Dedifferentiated amniotic fluid mesenchymal stem cell (primary cell): Measurements from ENCODE around the gene NEDD9.

ENCODE experiments used
- DNase-seq: peaks from one replicate; pipeline ENCODE4 v3.0.0-alpha.2; 2016; ENCODE audit errors: extremely low spot score

Gene NEDD9

DNA sequence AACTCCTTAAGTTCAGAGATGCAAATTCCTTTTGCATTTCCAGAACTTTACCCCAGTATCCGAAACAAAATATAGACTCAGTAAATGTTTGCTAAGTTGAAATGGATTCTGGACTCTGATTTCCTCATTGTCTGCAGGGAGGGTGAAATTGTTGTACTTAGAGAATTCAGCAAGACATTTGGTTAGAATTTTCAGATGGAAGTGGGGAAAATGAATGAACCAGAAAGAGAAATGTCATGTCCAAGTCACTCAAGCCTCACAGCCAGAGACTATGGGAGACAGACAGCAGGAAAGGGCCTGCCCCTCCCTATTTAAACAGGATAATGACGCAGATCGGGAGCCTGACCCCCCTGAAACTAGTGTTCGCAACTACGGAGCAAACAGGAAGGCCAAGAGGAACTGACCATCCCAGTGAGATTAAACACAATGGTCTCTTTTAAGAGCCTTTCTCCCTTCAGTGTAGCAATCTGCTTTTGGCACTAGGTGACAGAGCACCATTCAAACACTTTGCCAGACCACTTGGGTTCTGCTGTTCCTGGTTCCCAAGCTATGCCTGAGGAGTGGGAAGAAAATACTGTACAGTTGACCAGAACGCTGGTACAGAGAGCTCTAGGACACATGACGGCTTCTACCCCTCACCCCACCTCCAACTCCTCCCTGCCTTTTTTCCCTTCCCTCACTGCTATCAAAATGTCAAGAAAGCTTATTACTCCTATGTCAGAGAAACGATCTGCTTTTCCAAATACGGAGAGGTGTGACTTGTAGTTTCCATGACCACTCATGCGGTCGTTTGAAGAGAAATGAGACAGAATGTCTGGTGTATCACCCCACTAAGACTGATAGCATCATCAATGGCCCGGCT lies 13.7 kb downstream of the NEDD9 start:
- no peak for DNase-seq

DNA sequence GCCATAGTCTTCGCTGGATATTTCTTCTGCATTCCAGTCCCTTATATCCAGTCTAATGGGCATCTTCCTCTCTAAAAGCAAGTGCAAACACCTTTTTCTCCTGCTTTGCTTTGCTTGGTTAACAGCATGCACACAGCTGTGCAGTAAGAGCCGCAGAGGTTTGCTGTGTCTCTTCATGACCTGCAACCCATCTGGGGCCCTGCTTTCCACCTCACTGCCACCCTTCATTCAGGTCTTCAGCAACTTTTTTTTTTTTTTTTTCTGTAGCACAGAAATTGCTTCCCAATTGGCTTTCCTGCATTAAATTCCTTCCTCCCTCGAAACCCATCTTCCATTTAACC lies 14.4 kb downstream of the NEDD9 start:
- DNase-seq, result no peak

DNA sequence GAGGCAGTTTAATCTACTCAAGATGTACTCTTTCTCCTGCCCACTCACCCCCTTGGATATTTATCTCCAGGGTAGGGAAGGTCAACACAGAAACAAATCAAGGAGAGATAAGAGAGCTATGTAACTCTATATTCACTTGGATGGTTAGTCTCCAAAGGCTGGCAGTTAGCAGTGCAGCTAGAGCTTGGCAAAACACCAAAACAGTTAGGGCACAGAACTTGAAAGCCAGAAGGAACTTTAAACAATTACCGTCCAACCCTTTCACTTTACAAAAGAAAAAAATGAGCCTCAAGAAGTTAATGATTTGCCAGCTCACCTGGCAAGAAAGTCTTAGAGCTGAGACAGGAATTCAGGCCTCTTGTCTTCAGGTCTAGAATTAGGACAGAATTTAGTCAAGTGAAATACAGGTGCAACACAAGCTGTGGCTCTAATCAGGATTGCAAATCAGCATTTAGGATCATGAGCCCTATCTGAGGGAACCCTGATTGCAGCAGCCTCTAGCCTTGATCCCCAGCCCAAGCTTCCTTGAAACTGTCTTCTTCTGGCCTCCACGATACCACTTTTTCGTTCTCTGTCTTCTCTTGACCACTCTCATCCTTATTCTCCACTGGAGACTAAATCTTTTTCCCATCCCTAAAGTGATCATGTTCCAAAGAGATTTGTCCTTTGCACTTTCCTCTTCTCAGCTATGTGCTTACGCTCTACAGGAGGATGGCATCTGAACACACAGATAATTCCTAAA lies 14.9 kb downstream of the NEDD9 start:
- DNase-seq, result no peak

DNA sequence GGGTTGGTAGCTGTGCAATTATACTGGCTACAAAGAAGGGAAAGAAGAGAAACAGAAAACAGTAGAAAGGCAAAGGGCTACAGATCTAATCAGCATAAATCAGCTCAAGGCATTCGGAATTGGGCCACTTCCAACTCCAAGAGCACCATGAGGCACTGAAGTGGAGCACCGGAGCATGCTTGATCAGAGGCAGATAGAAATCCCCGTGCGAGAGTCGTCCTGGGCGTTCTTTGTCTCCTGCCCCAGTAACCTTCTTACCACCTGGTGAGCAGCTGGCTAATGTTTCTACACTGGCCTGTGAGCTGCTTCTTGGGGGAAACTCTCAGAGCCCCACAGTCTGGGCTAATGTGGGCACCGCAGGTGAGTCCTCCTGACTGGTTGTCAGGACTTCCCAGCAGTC lies 16.7 kb downstream of the NEDD9 start:
- DNase-seq, result no peak

DNA sequence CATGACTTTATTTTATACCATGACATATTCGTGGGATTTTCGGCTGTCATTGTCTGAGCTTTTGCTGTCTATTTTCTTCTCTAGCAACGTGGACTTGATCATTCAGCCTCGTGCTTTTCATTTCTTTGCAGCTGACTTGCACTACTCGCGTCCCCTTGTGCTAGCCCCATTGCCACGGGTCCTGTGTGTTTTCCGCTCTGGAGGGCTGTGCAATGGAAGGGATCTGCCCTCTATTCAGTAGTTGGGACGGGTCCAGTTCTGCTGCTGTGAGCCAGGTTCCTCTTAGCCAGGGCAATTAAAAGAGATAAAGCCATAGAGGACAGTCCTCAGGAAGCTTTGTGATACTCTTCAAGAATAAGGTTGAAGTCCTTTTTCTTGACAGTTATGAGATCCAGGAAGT lies 17.6 kb downstream of the NEDD9 start:
- no peak for DNase-seq

DNA sequence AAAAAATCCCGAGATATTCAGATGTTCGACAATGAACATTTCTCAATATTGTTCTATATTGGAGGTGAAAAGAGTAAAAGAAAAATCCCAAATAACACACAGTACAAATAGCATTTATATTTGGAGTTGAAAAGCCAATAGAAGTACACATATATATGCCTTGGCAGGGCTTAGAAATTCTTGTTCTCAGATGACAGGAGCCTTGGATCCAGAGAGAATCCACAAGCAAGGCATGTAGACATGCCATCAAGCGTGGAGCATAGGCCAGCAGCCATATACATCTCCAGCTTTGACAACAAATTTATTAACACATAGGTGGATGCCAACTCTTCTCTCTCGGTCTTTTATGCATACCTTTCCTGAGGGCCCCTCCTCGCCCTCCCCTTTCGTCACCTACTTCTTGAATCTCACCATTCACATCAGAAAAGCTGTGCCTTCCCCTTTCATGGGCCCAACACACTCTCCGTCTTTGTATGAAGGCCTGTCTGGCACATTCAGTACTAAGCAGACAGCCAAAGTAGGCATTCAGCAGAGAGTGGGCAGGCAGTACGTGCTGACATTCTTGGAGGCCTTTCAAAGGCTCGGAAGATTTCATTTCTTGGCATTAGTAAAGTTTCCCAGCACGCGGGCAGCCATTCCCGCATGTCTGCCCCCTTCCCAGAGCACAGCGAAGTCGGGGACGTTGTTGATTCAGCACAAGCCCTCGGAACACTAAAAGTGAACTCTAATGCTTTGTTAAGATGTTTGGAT lies 18.2 kb downstream of the NEDD9 start:
- DNase-seq, result no peak

DNA sequence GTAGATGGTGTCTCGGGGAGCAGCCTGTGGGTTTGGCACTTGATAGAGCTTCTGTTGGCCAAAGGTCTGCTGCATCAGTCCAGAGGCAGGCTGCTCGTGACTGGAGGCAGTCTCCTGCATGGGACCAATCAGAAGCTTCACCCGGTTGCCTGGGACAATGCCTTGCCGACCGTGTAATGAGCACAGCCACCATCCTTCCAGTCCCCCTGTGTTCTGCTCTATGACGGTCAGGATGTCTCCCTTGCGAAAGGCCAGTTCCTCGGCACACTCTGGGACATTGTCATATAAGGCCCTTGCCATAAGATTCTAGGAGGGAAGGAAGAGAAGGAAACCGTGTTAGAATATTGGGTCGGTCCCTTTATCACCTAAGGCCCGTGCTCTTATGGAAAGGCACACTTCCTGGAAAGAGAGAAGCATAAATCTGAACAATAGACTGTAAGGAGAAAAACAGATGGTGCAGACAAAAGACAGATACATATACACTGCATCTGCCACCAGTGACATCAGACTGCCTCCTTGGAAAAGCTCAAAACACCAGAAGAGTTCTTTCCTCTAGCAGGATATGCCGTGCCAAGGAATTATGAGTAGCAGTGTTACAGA lies 18.9 kb downstream of the NEDD9 start:
- no peak for DNase-seq

DNA sequence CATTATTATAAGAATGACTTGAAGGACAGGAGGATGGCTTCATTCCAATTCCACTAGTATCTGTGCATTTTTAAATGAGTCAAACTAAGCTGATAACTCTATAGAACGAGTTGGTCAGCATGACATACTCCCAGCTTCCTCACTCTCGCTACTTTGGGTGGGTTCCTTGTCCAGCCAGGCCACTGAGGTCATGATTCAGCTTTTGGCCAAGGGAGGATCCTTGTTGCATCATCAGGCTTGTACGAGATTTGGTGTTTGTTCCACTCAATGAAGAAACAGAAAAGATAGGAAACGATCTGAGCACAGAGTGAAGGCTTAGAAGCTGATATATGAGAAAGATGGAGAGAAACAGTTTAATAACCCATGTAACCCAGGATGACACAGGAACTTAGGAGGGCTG lies 19.8 kb downstream of the NEDD9 start:
- peak; percentile 47 for DNase-seq

DNA sequence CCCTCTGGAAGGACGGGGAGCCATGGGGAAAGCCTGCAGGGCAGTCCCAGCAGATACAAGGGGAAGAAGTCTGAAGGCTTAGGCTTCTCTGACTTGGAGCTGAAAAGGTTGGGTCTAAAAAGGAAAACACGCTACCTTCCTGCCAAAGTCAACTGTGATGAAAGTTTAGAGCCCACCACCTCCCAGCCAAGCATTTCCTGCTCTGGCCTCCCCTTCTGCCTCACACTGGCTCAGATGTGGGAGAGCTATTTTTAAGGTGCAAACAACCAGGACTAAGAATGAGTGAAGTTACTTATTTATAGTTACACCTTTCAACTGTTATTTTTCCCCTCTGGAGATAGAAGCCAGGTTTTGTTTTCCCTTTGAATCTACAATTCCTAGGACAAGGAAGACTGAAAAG lies 21.2 kb downstream of the NEDD9 start:
- no peak for DNase-seq

DNA sequence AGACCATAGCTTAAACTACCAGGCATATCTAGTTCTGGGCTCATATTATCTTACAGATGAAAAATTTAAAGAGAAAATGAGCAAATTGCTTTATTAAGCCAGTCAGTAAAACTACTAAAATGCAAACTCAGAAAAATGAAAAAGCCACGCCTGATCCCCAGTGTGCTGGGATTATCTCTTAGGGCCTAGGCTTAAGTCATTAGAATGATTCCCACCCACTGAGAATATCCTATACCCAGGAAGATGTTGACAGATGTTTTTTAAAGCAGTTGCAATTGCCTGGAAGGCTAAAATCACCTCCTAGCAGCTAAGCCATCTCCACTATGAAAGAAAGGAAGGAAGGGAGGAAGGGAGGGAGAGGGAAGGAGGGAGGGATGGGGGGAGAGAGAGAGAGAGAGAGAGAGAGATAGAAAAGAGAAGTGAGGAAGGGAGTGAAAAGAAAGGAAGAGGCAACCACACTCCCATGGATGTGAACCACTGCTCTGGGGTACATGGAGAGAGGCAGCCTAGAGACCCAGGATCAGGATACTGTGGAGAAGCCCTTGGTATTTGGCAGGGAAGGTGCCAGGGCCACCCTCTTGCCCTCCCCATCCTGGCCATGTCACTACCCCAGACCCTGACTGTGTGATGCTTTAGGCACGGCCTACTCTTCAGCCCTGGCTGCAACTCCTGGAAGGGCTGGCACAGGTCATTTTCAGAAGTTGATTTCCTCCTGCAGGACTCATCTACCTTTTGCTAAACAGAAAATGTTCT lies 21.9 kb downstream of the NEDD9 start:
- no peak for DNase-seq

DNA sequence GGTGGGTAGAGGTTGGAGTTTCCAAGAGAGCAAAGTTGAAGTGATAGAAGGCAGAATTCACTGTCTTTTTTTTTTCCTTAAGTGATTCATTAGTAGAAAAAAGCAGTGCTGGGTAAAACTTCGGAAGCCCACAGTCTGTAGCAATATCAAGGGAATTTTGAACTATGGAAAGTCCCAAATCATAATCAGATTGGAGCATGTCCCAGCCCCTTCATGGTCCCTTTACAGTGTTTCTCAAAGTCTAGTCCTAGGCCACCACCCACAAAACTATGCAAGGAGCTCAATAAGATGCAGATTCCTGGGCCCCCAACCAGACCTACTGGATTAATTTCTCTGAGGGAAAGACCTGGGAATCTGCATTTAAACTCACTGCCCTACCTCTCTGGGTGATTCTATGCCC lies 22.6 kb downstream of the NEDD9 start:
- DNase-seq, result peak; percentile 51

DNA sequence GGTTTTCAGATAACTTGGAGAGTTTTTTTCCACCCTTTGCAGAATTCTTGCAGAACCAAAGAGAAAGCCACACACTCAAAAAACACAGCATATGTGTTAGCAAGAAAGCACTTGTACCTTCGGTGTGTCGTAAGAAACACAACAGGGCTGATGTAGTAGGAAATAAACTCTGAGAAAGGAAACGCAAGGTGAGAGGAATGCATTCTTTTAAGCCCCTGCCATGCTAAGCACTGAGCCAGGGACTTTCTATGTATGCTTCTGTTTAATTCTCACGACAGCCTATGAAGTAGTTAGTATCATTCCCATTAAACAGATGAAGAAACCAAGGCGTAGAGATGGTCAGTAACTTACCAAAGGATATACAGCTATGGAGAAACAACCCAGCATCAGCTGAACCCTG lies 23.1 kb downstream of the NEDD9 start:
- no peak for DNase-seq

DNA sequence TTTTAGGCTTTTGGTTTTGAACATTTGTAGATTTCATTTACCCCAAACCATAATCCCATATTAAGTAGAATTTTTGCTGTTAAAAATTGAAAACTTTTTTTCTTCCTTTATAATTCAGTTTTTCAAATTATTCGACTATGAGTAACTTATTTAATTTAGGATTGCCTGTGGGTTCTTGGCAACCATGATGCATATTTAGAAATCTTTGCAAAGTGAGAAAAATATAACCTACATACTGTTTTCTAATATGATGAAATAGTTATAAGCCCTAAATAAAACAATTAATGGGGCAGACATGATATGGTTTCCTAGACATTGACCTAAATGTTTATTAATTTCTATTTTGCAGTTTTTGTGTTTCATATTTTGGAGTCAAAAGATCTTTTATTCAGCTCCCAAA lies 23.6 kb downstream of the NEDD9 start:
- DNase-seq, result no peak

DNA sequence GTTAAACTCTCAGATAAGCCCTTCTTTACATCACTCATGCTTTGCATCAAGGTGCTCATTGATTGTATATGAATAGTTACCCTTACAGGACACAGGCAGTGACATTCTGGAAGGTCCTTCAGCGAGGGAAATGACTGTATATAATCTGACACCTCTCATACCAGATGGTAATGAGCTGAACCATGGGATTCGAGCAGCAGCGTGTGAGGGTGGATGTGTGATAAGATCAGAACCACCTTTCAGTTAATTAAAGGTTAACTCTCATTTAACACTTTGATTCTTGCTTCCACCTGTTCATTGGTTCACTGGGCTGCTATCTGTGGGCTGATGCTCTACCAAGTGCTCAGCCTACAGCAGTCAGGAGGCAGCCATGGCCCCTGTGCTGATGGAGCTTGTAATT lies 24.2 kb downstream of the NEDD9 start:
- DNase-seq, result no peak

DNA sequence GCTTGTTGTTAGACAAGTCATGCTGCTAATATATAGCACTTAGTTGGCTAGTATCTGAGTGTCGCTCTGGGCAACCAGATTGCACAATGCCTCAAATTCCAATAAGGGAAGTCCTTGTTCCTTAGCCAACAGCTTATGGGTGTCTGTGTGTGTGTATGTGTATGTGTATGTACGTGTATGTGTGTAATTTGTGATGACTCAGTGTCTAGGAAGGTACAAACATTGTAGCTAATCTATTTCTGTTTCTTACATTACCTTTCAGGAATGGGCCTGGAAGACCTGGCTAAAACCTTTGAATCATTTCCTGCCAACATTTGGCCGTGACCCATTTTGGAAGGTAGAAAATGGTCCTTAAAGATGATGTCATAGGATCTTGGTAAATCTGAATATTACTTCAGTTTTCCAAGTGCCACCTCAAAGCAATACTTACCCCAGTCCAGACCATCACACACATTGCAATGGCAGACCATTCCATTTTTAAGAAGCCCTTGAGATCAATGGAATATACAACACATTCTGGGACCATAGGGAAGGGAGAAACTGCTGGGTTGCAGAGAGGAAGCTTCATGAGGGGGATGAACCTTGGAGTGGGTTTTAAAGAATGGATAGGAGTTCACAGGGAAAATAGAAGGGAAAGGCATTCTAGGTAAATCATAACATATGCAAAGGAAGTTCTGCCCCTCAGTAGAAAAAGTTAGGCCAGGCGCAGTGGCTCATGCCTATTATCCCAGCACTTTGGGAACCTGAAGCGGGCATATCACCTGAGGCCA lies 25.1 kb downstream of the NEDD9 start:
- DNase-seq, result peak; percentile 93

DNA sequence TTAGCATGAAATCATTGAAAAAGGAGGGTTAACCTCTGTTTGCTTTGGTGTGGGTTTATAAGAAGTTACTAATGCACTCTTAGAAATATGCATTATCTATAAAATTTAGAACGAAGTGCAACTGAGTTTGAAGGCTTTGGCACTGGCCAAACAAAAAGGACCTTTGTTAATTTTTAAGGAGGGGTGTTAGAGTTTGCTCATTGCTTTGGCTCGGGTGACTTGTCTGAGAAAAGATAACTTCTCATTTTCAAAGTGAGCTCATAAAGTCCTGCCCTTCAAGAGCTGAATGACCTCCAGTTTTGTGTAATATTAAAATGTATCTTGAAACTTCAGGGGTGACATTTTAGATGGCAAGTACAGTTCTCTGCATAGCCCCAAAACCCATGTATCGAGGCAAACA lies 25.9 kb downstream of the NEDD9 start:
- DNase-seq, result no peak

DNA sequence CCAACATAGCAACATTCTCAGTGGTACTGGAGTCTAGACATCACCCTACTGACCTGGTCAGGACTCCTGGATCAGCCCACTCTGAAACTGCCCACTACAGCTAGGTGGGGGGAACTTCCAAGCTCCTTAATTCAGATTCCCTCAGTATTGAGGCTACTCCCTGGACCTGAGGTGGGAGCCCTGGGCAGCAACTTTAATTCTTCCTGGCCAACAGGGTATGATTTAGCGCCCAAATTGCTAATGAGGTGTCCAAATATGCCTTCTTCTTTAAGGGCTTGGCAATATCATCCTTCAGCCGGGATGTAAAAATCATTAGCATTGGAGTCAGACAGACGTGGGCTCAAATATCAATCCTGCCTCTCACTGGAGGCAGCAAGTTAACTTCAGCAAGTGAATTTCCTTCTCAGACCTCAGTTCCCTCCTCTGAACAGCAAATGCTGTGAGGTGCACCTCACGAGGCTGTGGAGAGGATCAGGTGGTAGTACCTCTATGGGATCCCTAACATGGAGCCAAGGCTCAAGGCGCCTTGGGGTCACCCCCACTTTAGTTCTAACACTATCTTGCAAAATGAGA lies 27.6 kb downstream of the NEDD9 start:
- no peak for DNase-seq

DNA sequence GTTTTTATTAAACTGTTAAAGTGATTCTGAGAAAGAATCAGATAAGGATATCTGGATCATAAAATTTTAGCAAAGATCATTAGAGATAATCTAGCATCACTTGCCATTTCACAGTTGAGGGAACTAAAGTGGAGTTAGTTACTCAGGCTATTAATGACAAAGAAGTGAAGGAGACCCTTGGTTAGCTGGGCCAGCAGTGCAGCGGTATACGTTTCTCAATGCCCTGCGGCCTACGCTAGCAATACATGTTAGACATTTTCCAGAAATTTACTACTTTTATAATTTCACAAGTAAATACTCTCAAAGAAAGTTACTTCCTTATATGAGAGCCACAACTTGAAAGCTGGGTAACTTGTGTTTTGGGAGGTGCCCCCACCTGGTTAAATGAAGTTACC lies 28.5 kb downstream of the NEDD9 start:
- DNase-seq, result no peak

DNA sequence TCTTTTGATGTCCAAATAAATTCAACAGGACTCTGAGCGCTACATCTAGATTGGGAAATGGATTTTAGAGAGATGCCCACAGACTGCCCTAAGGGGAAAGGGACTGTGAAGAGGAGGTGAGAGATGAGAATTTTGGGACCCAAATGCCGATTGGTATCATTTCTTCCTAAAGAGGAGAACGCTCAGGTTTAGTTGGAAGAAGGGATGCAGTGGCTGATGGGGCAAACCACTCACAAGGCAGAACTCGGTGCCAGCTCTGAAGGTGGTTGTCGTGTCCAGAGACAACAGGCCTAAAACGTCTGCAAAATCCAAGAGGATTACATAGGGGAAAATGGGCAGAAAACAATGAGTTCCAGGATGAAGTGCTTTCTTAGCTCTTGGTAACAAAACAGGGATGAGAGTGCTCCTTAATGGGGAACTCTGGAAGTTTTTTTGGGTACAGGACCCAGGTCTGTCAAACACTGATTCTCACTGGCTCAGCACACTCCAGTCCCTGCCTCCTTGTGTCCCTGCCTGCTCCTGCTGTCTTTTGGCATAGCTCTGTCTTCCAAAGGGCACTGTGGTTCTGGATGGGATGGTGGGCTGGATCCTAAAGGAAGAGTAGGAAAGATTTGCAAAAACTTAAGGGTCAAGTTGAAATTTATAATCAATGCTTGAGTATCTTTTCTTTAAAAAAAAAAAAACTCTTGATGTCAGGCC lies 29.0 kb downstream of the NEDD9 start:
- no peak for DNase-seq
